ENCODE results near the gene PLCL1. TPM values are rescaled to one million over a fixed set of nuclear protein-coding genes. Genes with fewer than 3 reads are reported as not detected.

Gene PLCL1
- total RNA-seq, 1 experiment from 2014 or later, result not detected

- DNase-seq (ENCODE audit: low spot score), result no peak
- in situ Hi-C loops (cut with HindIII; ENCODE audit: low sequenced_read_pairs), result no loop called here
Observed at GRCh38 chr2:197877038-197877437, 72.6 kb downstream of the PLCL1 start.

DNA sequence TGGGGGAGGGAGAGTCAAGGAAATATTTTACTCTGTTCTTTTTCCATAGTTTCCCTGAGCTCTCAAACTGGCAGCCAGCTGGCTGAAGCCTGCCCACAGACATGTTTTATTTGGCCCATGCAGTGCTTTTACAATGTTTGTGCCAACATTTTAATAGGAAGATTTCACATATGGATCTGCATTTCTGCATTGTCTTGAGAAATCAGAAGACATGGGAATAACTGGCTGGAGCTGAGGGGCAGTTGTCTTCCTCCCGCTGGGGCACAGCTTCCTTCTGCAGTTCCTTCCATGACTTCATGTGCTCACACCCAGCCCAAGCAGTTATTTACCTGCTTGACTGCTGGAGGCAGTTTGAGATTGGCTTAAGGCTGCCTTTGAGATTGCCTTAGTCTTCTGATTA, 74.4 kb downstream of the PLCL1 start:
- peak; percentile 14 for DNase-seq (ENCODE audit: low spot score)
- in situ Hi-C loops (cut with HindIII; ENCODE audit: low sequenced_read_pairs), result no loop called here

GRCh38 chr2:197879812-197880408, 75.5 kb downstream of the PLCL1 start:
- in situ Hi-C loops (cut with HindIII; ENCODE audit: low sequenced_read_pairs), result no loop called here

GRCh38 chr2:197883354-197884032, 79.1 kb downstream of the PLCL1 start:
- no peak for DNase-seq (ENCODE audit: low spot score)
- in situ Hi-C loops (cut with HindIII; ENCODE audit: low sequenced_read_pairs), result no loop called here

More at GRCh38 chr2:197879812-197880408, 75.5 kb downstream of the PLCL1 start:
- no peak for DNase-seq (ENCODE audit: low spot score)

DNA sequence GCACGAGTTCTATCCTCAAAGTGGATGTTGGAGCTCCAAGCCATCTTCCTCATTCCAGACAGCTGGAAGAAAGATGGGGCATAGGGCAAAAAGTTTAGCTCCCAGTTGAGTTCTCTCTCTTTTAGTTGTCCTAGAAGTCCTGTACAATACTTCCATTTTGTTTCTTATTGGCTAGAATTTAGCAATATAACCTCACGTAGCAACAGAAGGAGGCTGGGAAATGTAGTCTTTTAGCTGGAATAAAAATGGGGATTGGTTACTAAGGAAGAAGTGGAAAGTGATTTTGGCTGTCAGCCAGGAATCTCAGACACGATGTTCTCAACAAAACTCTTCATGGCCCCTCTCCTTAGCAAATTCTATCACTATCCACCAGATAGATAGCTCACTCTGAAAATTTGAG, 79.9 kb downstream of the PLCL1 start:
- DNase-seq (ENCODE audit: low spot score), result no peak
- in situ Hi-C loops (cut with HindIII; ENCODE audit: low sequenced_read_pairs), result no loop called here

DNA sequence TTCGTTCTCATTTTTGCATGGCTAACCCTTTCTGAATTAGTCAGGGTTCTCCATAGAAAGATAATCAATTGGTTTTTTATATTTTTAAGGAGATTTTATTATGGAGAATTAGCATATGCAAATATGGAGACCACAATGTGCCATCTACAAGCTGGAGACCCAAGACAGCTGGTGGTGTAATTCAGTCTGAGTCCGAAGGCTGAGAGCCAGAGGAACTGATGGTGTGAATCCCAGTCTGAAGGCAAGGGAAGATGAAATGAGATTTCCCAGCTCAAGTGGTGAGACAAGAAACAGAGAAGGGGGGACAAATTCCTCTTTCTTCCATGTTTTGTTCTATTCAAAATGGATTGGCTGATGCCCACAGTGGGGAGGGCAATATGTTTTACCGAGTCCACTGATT, 80.7 kb downstream of the PLCL1 start:
- in situ Hi-C loops (cut with HindIII; ENCODE audit: low sequenced_read_pairs), result no loop called here

DNA sequence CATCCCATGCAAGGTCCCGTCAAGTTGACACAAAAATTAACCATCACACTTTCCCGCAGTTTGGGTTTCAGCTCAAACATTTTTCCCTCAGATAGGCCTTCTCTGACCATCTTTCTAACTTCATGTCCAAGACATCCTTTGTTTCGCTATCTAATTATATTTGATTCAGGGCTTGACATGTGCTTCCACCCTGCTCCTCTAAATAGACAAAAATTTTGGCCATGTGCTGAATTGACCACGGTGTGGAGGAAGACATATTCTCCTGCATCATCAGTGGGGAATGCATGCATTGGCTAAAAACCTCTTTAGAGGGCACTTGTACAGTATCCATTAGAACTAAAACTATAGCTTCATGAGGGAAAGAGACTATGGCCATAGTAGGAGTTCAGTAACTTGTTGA, 81.2 kb downstream of the PLCL1 start:
- no peak for DNase-seq (ENCODE audit: low spot score)
- in situ Hi-C loops (cut with HindIII; ENCODE audit: low sequenced_read_pairs), result no loop called here

More for the DNA sequence above, 80.7 kb downstream of the PLCL1 start:
- DNase-seq (ENCODE audit: low spot score), result no peak

- in situ Hi-C loops (cut with HindIII; ENCODE audit: low sequenced_read_pairs), result no loop called here
- DNase-seq (ENCODE audit: low spot score), result no peak
Observed at GRCh38 chr2:197888321-197888720, 83.9 kb downstream of the PLCL1 start.

- in situ Hi-C loops (cut with HindIII; ENCODE audit: low sequenced_read_pairs), result no loop called here
- no peak for DNase-seq (ENCODE audit: low spot score)
Observed at GRCh38 chr2:197889041-197889440, 84.6 kb downstream of the PLCL1 start.

DNA sequence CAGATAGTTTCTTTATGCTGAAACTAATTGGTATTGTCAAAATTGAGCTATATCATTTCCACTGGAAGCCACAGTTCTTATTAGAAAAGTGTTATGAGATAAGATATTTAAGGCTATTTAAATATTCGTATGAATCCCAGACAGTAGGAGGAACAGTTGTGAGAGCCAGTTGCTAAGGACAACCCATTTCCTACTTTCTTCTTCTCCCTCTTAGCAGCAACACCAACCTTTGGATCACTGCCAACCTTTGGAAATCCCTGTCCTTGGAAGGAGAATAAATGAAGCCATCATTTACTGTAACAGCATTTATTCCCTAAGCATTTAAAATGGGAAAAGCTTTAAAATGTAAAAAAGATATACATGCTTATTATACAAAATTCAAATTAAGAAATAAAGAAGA, 85.8 kb downstream of the PLCL1 start:
- in situ Hi-C loops (cut with HindIII; ENCODE audit: low sequenced_read_pairs), result no loop called here
- no peak for DNase-seq (ENCODE audit: low spot score)

- in situ Hi-C loops (cut with HindIII; ENCODE audit: low sequenced_read_pairs), result no loop called here
- no peak for DNase-seq (ENCODE audit: low spot score)
Observed at GRCh38 chr2:197891897-197892442, 87.6 kb downstream of the PLCL1 start.

- DNase-seq (ENCODE audit: low spot score), result no peak
- in situ Hi-C loops (cut with HindIII; ENCODE audit: low sequenced_read_pairs), result no loop called here
Observed at GRCh38 chr2:197893403-197894177, 89.2 kb downstream of the PLCL1 start.

DNA sequence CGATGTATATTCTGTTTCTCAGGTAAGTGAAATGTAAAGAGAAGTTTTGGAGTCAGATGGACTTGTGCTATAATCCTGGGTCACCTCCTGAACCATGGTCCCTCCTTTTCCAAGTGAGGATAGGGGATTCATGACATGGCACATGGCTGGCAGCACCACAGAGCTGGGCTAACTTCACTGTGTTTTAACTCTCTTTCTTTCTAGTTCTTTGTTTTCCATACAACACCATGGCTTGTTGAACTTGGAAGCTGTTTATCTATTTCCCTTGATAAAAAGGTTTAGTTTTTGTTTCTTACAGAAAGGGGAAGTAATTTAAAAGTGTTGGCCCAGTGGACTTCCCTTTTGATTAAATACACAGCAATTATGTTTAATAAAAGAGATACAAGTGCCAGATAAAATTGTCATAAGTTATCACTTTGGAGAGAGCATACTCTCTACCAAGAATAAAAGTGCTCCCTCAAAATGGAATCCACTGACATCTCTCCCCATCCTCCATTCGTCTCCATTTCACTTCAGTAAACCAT, 90.4 kb downstream of the PLCL1 start:
- in situ Hi-C loops (cut with HindIII; ENCODE audit: low sequenced_read_pairs), result no loop called here
- DNase-seq (ENCODE audit: low spot score), result no peak

DNA sequence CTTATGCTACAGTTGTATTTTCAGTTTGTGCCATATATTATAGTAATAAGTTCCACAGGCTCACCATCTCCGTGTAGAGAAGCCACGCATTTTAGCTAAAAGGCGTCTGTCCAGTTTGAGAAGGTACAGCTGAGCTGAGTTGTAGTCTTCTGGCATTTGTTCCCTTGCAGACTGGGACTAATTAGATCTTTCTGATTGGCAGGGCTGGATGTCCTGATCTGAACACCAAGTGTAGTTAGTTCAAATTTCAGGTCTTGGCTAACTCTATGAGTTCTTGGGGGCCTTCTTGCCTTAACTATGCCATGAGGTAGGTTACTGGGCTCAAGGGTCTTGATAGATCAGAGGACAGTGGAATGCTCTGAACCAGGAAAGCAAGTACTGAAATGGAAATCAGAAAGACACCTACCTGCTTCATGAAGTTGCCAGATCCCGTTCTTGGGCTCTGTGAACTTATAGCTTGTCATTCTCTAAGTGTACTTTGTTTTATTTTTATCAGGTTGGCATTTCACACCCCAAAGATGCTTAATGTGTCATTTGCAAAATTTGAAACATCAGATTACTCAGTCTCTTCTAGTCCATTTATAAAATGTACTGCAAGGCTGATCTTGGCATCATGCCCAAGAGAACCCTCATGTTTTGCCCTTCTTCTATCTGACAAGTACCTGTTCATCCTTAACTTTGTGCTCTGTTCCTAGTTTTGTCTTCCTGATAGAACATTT, 93.7 kb downstream of the PLCL1 start:
- in situ Hi-C loops (cut with HindIII; ENCODE audit: low sequenced_read_pairs), result no loop called here
- DNase-seq (ENCODE audit: low spot score), result no peak

- no peak for DNase-seq (ENCODE audit: low spot score)
- in situ Hi-C loops (cut with HindIII; ENCODE audit: low sequenced_read_pairs), result no loop called here
Observed at GRCh38 chr2:197904446-197904845, 100.1 kb downstream of the PLCL1 start.

DNA sequence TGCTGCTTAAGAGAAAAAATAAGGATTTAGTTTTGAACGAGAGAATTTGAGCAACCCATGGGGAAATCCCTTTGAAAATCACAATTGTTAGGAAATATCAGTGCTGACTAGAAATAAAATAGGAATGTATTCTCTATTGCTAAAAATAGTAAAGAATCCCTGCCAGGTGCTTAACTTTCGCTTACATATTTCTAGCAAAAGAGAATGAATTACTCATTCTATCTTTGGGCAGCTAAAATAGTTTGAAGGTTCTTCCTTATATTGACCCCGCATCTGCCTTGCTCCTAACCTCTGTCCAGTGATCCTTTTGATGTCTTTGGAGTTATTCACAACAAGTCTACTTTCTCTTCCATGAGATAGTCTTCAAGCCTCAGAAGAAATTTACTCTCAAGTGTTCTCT, 103.8 kb downstream of the PLCL1 start:
- DNase-seq (ENCODE audit: low spot score), result no peak
- in situ Hi-C loops (cut with HindIII; ENCODE audit: low sequenced_read_pairs), result no loop called here

GRCh38 chr2:197908990-197909776, 104.8 kb downstream of the PLCL1 start:
- DNase-seq (ENCODE audit: low spot score), result no peak
- in situ Hi-C loops (cut with HindIII; ENCODE audit: low sequenced_read_pairs), result no loop called here

- in situ Hi-C loops (cut with HindIII; ENCODE audit: low sequenced_read_pairs), result no loop called here
- DNase-seq (ENCODE audit: low spot score), result no peak
Observed at GRCh38 chr2:197911667-197912066, 107.3 kb downstream of the PLCL1 start.

GRCh38 chr2:197913084-197913483, 108.7 kb downstream of the PLCL1 start:
- DNase-seq (ENCODE audit: low spot score), result no peak
- in situ Hi-C loops (cut with HindIII; ENCODE audit: low sequenced_read_pairs), result no loop called here
